ENCODE measurements around the gene GRAMD1A.

GRCh38 chr19:35037716-35038622, 37.8 kb downstream of the GRAMD1A start:
- TF ChIP-seq POLR2A (IDR thresholded peaks at IDR 0.05; ENCODE audit: borderline replicate concordance, extremely low read depth, insufficient read depth, insufficient read length) = no peak
- TF ChIP-seq, protein P1, sequence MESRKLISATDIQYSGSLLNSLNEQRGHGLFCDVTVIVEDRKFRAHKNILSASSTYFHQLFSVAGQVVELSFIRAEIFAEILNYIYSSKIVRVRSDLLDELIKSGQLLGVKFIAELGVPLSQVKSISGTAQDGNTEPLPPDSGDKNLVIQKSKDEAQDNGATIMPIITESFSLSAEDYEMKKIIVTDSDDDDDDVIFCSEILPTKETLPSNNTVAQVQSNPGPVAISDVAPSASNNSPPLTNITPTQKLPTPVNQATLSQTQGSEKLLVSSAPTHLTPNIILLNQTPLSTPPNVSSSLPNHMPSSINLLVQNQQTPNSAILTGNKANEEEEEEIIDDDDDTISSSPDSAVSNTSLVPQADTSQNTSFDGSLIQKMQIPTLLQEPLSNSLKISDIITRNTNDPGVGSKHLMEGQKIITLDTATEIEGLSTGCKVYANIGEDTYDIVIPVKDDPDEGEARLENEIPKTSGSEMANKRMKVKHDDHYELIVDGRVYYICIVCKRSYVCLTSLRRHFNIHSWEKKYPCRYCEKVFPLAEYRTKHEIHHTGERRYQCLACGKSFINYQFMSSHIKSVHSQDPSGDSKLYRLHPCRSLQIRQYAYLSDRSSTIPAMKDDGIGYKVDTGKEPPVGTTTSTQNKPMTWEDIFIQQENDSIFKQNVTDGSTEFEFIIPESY (IDR thresholded peaks at IDR 0.05; ENCODE audit: extremely low read depth, insufficient replicate concordance, low read length) = no peak
